NCI-H524 treated with DMSO at 0.1 percent for 48 hours (cell line): ENCODE results near the gene ACTR3C.
"Not testable (repeated sequence)": the region's sequence is repeated elsewhere in the genome, so short reads cannot be mapped to it uniquely, and the experiment has no call there.

Source experiments
- DNase-seq: peaks from one replicate; lab custom pipeline; 2025; lab: John Stamatoyannopoulos, UW

ACTR3C gene

DNA sequence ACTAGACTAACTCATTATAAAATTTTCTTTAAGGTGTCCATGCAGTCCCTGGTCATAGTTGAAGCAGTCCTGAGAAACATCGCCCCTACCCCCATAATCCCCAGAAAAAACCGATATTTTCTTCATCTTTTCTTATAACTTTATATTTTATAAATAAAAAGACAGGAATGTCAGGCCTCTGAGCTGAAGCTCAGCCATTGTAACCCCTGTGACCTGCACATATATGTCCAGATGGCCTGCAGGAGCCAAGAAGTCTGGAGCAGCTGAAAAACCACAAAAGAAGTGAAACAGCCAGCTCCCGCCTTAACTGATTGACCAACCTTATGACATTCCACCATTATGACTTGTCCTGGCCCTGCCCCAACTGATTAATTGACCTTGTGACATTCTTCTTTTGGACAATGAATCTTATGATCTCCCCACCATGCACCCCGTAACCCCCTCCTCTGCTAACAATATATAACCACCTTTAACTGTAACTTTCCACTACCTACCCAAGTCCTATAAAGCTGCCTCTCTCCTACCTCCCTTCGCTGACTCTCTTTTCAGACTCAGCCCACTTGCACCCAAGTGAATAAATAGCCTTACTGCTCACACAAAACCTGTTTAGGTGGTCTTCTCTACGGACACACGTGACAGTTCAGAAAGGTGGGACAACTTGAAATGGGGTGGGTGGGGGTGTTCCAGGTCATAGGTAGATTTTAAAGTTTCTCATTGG is 10.5 kb downstream of the ACTR3C start:
- DNase-seq: not testable (repeated sequence)

- no peak for DNase-seq
Observed at GRCh38 chr7:150311711-150312110, 11.6 kb downstream of the ACTR3C start.

DNA sequence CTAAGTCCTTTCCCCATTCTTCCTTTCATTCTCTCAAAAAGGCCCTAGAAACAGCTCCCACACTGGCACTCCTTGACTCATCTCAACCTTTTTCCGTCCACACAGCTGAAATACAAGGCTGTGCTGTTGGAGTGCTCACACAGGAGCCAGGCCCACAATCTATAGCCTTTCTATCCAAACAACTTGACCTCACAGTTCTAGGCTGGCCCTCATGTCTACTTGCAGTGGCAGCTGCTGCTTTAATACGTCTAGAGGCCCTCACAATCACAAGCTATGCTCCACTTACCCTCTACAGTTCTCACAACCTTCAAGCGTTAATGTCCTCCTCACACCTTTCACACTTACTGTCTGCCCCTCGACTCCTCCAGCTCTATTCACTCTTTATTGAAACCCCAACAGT is 12.2 kb downstream of the ACTR3C start:
- DNase-seq: no peak

DNA sequence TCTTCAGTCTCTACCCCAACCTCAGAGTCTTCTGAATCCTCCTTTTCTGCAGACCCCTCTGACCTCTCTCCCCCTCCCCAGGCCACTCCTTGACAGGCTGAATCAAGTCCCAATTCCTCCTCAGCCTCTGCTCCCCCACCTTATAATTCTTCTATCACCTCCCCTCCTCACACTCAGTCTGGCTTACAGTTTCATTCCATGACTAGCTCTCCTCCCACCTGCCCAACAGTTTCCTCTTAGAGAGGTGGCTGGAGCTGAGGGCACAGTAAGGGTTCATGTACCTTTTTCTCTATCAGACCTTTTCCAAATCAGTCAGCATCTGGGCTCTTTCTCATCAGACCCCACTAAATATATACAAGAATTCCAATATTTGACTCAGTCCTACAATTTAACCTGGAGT is 14.8 kb downstream of the ACTR3C start:
- DNase-seq: no peak

- no peak for DNase-seq
Observed at GRCh38 chr7:150307904-150308303, 15.4 kb downstream of the ACTR3C start.

DNA sequence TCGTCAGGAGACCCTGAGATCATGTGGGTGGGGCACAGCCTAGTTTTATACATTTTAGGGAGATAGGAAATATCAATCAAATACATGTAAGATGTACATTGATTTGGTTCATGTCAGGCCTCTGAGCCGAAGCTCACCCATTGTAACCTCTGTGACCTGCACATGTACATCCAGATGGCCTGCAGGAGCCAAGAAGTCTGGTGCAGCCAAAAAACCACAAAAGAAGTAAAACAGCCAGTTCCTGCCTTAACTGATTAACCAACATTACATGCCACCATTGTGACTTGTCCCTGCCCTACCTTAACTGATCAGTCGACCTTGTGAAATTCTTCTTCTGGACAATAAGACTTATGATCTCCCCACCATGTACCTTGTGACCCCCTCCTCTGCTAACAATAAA is 16.2 kb downstream of the ACTR3C start:
- no peak for DNase-seq

- DNase-seq: not testable (repeated sequence)
Observed at GRCh38 chr7:150306377-150306776, 17.0 kb downstream of the ACTR3C start.

DNA sequence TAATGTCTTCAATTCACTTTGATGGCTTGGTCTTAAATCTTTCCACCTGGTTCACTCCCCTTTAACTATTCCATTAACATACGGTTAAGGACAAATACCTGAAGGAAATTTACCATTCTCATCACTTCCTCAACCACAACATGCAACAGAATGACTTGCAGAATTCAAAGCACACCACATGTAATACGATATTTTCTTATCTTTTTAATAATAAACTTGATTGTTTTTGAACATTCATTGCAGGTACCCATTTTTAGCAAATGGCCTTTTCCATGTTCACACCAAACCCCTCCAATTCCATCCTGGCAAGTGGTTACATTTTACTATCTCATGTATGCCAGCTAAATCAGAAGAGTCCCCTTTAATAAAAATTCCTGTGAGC is 17.5 kb downstream of the ACTR3C start:
- DNase-seq: not testable (repeated sequence)

DNA sequence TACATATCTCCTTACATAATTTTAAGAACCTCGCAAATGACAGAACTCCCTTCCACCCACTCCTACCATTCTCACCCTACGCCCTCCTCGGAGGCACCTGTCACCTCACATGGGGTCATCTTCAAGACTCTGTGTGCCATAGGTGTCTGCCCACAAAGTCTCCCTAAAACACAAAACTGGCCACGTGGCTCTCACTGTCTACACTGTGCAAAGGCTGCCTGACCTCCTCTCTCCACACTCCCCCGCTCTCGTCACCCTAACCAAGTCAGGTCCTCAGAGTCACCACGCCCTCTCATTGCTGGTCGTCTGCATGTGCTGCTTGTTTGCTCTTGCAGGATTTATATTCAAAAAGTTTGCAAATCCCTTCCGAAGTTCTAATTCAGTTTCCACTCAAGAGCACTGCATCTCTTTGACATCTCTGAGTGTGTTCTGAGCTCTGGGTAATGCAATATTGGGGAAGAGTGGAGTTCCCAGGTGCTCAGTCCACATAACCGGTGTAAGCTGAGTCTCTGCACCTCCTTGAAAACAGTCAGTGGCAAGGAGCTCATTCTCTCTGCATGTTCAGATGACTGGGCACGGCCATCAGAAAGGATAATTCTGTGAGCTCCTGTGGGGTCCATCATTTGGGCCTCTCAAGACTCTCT is 18.0 kb downstream of the ACTR3C start:
- DNase-seq: not testable (repeated sequence)

DNA sequence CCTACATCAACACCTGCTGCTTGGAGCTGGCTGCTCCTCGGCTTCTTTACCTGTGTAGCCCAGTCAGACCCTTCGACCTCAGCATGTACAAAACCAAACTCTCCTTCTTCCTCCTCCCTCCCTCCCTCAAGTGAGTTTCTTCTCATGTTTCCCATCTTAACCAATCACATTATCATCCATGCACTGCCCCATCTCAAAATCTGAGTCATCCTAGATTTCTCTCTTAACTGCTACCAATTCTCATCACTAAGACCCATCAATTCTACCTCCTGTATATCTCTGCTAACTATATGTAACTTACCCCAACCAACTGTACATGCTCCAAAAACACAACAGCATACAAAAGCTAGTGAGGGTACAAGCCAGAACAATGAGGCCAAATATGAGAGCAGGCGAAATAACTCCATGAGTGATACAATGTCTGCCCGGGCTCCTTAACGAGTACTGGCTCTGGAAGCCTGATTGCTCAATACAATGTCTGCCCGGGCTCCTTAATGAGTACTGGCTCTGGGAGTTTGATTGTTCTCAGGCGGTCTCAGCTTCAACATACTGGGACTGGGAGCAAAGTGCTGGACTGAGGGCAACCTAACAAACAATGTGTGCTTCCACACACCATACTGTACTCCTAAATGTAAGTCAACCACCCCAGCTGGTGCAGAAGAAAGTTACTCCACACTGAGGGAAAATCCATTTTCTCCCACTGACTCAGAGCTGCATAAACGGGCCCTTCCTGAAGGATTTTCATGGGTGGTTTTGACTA is 18.7 kb downstream of the ACTR3C start:
- DNase-seq: not testable (repeated sequence)

GRCh38 chr7:150302908-150303310 is 20.4 kb downstream of the ACTR3C start:
- not testable (repeated sequence) for DNase-seq

DNA sequence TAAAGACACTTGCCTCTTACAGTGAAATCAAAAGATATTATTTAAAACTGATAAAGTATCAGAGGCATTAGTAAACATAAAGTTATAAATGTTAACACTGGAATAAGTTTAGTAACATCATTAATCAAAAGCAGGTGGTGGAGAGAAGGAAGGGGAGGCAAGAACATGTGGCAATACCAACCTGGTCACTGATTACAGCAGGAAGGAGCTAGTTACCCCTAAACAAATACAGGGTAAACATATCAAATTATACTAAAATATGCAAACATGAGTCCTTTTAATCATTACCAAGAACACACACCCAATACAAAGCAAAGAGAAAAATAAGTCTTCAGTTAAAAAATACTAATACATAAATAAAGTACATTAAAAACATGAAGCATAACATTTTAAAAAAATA is 25.4 kb downstream of the ACTR3C start:
- DNase-seq: not testable (repeated sequence)

DNA sequence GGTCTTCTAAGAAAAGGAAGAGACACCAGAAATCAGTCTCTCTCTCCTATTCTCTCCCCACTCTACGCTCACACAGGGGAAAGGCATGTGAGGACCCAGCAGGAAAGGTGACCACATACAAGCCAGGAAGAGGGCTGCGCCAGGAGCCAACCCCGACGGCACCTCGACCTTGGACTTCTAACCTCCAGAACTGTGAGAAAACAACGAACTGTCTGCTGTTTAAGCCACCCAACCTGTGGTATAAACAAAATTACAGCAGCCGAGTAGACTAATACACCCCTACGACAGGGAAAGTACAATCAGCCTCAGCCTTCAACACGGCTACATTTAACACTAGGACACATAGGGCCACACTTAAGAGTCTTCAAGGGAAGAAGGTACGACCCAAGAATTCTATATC is 26.5 kb downstream of the ACTR3C start:
- not testable (repeated sequence) for DNase-seq

DNA sequence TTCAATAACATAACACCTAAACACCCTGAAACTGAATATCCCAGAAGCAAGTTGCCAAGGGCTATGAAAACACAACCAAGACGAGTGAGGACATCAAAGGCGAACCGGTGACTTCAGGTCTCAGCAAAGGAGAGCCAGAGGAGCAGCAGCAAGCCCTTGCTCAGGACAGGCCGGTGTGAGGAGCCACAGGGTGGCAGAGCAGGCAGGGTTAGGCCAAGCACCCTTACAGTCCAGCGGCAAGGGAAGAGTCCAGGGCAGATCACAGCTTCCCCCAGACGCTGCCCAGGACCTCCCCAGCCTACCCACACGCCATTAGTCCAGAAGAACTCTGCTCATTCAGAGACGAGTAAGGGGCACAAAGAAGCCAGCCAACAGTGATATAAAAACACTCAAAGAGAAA is 27.7 kb downstream of the ACTR3C start:
- not testable (repeated sequence) for DNase-seq

DNA sequence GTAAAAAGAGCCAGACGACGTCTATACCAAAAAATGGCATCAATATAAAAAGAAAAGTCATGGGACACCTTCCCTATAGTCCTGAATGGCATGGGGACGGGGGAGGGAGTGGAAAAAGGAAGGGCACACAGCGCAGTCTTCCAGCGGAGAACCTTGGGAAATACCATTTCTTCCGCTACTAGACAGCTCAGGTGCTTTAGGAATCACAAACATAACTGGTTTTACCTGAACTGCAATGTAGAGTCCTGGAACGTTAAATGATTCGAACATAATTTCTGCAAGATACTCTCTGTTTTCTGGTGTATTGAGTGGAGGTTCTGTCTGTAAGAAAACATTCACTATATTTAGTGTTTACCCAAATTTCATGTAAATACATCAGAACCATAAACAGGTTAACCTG is 28.3 kb downstream of the ACTR3C start:
- DNase-seq: not testable (repeated sequence)

DNA sequence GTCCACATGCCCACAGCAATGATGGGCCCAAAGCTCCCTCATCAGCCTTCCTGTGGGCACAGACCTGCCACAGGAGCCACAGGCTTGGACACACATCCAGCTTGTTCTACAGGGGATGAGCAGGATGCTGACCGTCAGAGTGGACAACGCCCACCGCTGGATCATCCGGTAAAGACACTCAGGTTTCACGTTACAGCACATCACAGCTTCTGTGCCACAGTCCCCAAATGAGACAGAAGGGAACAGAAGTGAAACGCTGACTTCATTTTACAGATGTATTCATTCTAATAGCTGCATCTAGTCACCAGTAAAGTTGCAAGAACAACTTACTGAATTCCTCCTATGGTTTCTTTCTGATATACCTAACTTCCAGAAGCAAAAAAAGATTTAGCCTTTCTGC is 33.0 kb downstream of the ACTR3C start:
- not testable (repeated sequence) for DNase-seq

DNA sequence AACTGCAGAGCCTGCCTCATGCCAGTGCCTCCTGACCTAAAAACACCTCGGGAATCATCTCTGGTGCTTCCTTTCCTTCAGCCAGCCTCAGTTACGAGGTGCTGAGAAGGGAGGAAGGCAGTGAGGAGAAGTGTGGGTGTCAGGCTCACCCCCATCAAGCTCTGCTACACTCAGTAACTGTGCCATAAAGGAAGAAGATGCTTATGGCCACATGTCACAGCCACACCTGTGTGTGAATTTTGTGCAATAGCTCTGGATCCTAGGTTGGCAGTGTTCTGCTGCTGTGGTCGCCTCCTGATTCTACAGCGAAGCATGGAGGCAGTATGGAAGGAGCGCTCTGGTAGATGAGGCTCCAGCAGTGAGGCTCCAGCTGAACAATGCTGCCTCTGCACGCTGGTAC is 34.5 kb downstream of the ACTR3C start:
- DNase-seq: not testable (repeated sequence)

DNA sequence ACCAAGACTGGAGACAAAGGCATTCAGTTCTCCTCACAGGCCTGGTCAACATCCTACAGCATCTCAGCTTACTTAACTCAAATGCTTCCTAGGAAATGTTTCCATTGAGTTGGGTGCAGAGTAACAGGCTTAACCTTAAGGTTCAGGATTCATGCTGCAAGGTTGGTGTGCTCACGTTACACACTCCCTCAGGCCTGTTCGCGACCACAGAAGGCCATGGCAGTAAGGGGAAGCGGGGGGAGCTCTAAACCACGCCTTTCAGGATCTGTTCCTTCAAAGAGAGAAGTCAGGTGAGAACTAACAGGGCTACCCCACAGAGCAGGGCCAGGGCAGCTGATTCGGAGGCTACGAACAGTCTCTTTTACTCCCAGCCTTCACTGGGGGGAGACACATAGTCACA is 35.5 kb downstream of the ACTR3C start:
- not testable (repeated sequence) for DNase-seq

DNA sequence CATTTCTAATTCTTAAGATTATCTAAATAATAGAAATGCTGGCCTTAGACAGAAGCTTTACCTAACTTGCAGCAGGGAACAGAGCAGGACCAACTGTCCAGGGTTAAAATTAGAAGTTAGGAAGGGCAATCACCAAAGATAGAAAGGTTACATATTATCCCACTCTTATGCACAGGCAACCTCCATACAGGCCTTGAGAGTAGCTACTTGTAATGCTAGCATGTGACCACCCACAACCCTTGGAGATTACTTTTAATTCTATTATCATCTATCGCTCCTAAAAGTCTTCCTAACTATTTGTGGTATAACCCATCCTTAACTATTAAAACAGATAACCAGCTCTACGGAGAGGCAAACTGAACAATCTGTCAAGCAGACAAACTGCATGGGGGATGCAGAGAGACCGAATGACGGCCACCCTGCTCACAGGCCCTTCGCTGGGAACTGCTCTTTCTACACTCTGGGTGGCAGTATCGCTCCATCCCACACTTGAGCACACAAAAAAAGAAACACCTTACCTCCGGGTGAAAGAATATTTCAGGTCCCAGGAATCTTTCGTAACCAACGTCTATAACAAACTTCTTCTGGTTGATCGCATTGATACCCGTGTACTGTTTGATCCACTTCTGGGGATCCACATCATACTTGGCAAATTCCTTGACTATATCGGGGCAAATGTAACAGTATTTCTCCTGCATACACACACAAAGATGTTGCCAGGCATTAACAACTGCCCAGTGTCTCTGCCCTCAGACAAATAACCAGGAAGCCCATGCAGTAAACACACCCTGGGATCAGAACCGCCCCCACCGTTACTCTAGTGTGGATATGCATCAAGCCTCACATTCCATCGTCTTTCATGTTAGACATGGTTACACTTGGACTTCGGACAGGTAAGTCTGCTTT is 37.2 kb downstream of the ACTR3C start:
- DNase-seq: not testable (repeated sequence)

DNA sequence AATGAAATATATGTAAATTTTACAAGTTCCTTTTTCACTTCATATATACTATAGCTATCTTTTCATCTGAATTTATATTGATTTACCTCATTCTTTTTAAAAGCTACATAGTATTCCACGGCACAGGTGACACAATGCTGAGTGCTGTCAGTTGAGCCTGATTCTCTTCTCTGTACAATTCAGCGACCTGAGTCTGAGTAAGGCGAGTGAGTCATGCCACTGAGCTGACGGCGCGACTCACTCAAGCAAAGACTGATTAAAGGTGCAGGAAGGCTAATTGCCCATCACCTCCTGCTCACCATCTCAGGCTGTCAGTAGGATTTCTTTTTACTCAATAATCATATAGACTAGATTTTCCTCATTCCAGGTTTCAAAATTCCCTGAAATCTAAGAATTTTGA is 39.7 kb downstream of the ACTR3C start:
- not testable (repeated sequence) for DNase-seq

GRCh38 chr7:150283111-150283510 is 40.2 kb downstream of the ACTR3C start:
- not testable (repeated sequence) for DNase-seq
